ENCODE data around the gene PKP1.

Gene PKP1

GRCh38 chr1:201332616-201333335, 49.5 kb downstream of the PKP1 start:
- DNase-seq = no peak

GRCh38 chr1:201334325-201335173, 51.2 kb downstream of the PKP1 start:
- DNase-seq = no peak

- no peak for DNase-seq
Observed at GRCh38 chr1:201335174-201335870, 52.0 kb downstream of the PKP1 start.

GRCh38 chr1:201335901-201336300, 52.6 kb downstream of the PKP1 start:
- no peak for DNase-seq

GRCh38 chr1:201336711-201337450, 53.6 kb downstream of the PKP1 start:
- no peak for DNase-seq

- DNase-seq = no peak
Observed at GRCh38 chr1:201341377-201341776, 58.1 kb downstream of the PKP1 start.

- no peak for DNase-seq
Observed at GRCh38 chr1:201344206-201345080, 61.1 kb downstream of the PKP1 start.

- DNase-seq = no peak
Observed at GRCh38 chr1:201345081-201345355, 61.7 kb downstream of the PKP1 start.

- peak; percentile 28 for DNase-seq
Observed at GRCh38 chr1:201346337-201346939, 63.1 kb downstream of the PKP1 start.

GRCh38 chr1:201346987-201347386, 63.7 kb downstream of the PKP1 start:
- DNase-seq = no peak

GRCh38 chr1:201347498-201348210, 64.3 kb downstream of the PKP1 start:
- DNase-seq = no peak

- peak; percentile 22 for DNase-seq
Observed at GRCh38 chr1:201348211-201348566, 64.9 kb downstream of the PKP1 start.

- no peak for DNase-seq
Observed at GRCh38 chr1:201349092-201349491, 65.8 kb downstream of the PKP1 start.

GRCh38 chr1:201350361-201350725, 67.0 kb downstream of the PKP1 start:
- no peak for DNase-seq

GRCh38 chr1:201350884-201351283, 67.6 kb downstream of the PKP1 start:
- no peak for DNase-seq

GRCh38 chr1:201351617-201352016, 68.3 kb downstream of the PKP1 start:
- DNase-seq = no peak

GRCh38 chr1:201353186-201353940, 70.1 kb downstream of the PKP1 start:
- no peak for DNase-seq

- DNase-seq = no peak
Observed at GRCh38 chr1:201354151-201354900, 71.0 kb downstream of the PKP1 start.

- no peak for DNase-seq
Observed at GRCh38 chr1:201354901-201355295, 71.6 kb downstream of the PKP1 start.

- DNase-seq = no peak
Observed at GRCh38 chr1:201355471-201355870, 72.2 kb downstream of the PKP1 start.
